CD4-positive, alpha-beta memory T cell (primary cell): ENCODE results near the gene VPS16. TPM values are rescaled to one million over a fixed set of nuclear protein-coding genes. Genes with fewer than 3 reads are reported as not detected.
"Not testable (repeated sequence)": the region's sequence is repeated elsewhere in the genome, so short reads cannot be mapped to it uniquely, and the experiment has no call there.

Source experiments
- CTCF ChIA-PET: fragments of 350-600 bp; sonication (Branson Sonifier 250); formaldehyde crosslinking; loops from one replicate; lab custom pipeline; 2021; ENCODE audit warnings: inconsistent platforms; ENCODE audit not compliant: partially characterized antibody; lab: Charles Lee
- POLR2A ChIA-PET: fragments of 350-600 bp; sonication (Branson Sonifier 250); formaldehyde crosslinking; loops from one replicate; lab custom pipeline; 2021; ENCODE audit not compliant: partially characterized antibody; lab: Charles Lee
- DNase-seq, 5 donors: peaks; one replicate each; pipeline versions ENCODE4 v3.0.0 to v3.0.0-alpha.2; 2020 to 2022; ENCODE audit warnings: mixed read lengths in 1 of 5
- H3K27ac ChIP-seq: one replicate; pipeline ENCODE4 v1.7.0; 2013; ENCODE audit warnings: low read depth, low read length
- H3K27me3 ChIP-seq: 2 replicates; pipeline ENCODE4 v1.7.0; 2013; ENCODE audit warnings: mild to moderate bottlenecking, low read length, moderate library complexity; ENCODE audit not compliant: insufficient read depth
- H3K36me3 ChIP-seq: 2 replicates; pipeline ENCODE4 v1.7.0; 2013; ENCODE audit warnings: mild to moderate bottlenecking, low read length, moderate library complexity; ENCODE audit not compliant: insufficient read depth
- H3K4me1 ChIP-seq: 2 replicates; pipeline ENCODE4 v1.7.0; 2013; ENCODE audit warnings: mild to moderate bottlenecking, low read length, moderate library complexity; ENCODE audit not compliant: insufficient read depth
- H3K4me3 ChIP-seq, 2 donors: one replicate each; pipeline ENCODE4 v1.7.0; 2013; ENCODE audit warnings: low read length in 2 of 2, mild to moderate bottlenecking in 1 of 2
- H3K9me3 ChIP-seq, 2 donors: one replicate each; pipeline ENCODE4 v1.7.0; 2013; ENCODE audit warnings: low read length in 2 of 2, control low read depth in 1 of 2; ENCODE audit not compliant: control insufficient read depth in 1 of 2
- H3K27ac Mint-ChIP-seq, 7 donors: one replicate each; pipeline ENCODE4 v1.8.0; 2020 to 2021; ENCODE audit warnings: mixed read lengths in 7 of 7, mild to moderate bottlenecking in 6 of 7, inconsistent platforms in 3 of 7, moderate library complexity in 3 of 7
- H3K27me3 Mint-ChIP-seq, 2 donors: one replicate each; pipeline ENCODE4 v1.8.0; 2020 to 2021; ENCODE audit warnings: mixed read lengths in 2 of 2
- H3K36me3 Mint-ChIP-seq, 2 donors: one replicate each; pipeline ENCODE4 v1.8.0; 2020 to 2021; ENCODE audit warnings: mixed read lengths in 2 of 2, inconsistent platforms in 1 of 2, mild to moderate bottlenecking in 1 of 2
- H3K4me1 Mint-ChIP-seq, 4 donors: one replicate each; pipeline ENCODE4 v1.8.0; 2020 to 2021; ENCODE audit warnings: mixed read lengths in 4 of 4, mild to moderate bottlenecking in 1 of 4
- H3K4me3 Mint-ChIP-seq, 8 donors: one replicate each; pipeline ENCODE4 v1.8.0; 2020 to 2021; ENCODE audit warnings: mixed read lengths in 8 of 8, mild to moderate bottlenecking in 7 of 8, moderate library complexity in 6 of 8, inconsistent platforms in 3 of 8
- H3K9me3 Mint-ChIP-seq, 8 donors: one replicate each; pipeline ENCODE4 v1.8.0; 2020 to 2021; ENCODE audit warnings: mixed read lengths in 8 of 8, mild to moderate bottlenecking in 5 of 8, inconsistent platforms in 3 of 8, moderate library complexity in 1 of 8
- intact Hi-C: fragments of 100-400 bp; cut with micrococcal nuclease; formaldehyde crosslinking; loops from one replicate; pipeline ENCODE4 v1.15.1; 2023
- polyA plus RNA-seq, 2 donors: library from polyadenylated mRNA; unstranded; fragments of 300-500 nt; fragmentation: Illumina TruSeq; gene quantifications; one replicate each; pipeline ENCODE4 v1.2.3, GENCODE V29; 2021
- total RNA-seq, 2 experiments: library from RNA; stranded (reverse); gene quantifications; one replicate each; pipeline ENCODE4 v1.2.3, GENCODE V29; 2021

Gene VPS16
- total and polyA plus RNA-seq, 4 experiments from 2014 or later, result 38.3 to 61.1 (median 50.9) TPM

GRCh38 chr20:2825761-2826160, 14.8 kb upstream of the VPS16 start:
- Histone ChIP-seq H3K4me1 (peaks cover 25% of the 10 kb centered on the region), H3K4me3 (no peak overlapping the region), H3K27ac (no peak overlapping the region), H3K36me3 (no peaks in the 10 kb centered on the region), H3K9me3 (no peaks in the 10 kb centered on the region), H3K27me3 (no peaks in the 10 kb centered on the region)
- peak overlapping the region; percentile 1 to 85 (median 39) for H3K27ac Mint-ChIP-seq
- intact Hi-C loops, result no loop called here
- peak in 4 of 5 donors; percentile 19 to 36 (median 24) for DNase-seq
- CTCF ChIA-PET, result no interaction called here
- peaks cover 12 to 29% (median 22%) of the 10 kb centered on the region in 4 donors for H3K4me1 Mint-ChIP-seq
- no peaks in the 10 kb centered on the region for H3K36me3 Mint-ChIP-seq
- POLR2A ChIA-PET, result no interaction called here
- no peaks in the 10 kb centered on the region for H3K9me3 Mint-ChIP-seq
- peaks cover 3 to 18% of the 10 kb centered on the region in 2 donors for H3K27me3 Mint-ChIP-seq
- H3K4me3 Mint-ChIP-seq, result peak overlapping the region in 7 of 8 donors; percentile 23 to 85 (median 61)

DNA sequence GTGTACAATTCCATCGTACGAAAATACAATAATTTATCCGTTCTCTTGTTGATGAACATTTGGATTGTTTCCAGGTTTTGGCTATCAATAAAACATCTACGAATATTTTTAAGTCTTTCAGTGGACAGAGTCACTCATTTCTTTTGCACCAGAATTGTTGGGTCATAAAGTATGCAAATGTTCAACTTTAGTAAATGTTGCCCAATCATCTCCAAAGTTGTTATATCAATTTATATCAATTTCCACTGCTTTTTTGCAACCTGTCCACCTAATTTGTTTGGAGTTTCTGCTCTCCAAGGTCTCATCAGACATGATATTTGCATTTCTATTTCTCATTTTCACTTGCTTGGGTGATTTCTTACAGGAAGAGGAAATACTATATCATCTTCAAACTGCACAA, 13.9 kb upstream of the VPS16 start:
- peaks cover 2 to 15% of the 10 kb centered on the region in 2 donors for H3K27me3 Mint-ChIP-seq
- no peaks in the 10 kb centered on the region for H3K36me3 ChIP-seq
- intact Hi-C loops, result no loop called here
- no peak overlapping the region for H3K27ac ChIP-seq
- no peak overlapping the region for H3K27ac Mint-ChIP-seq
- ChIA-PET POLR2A (no interaction called here), CTCF (no interaction called here)
- no peaks in the 10 kb centered on the region for H3K36me3 Mint-ChIP-seq
- peak overlapping the region in 4 of 8 donors; percentile 50 to 61 (median 60) for H3K4me3 Mint-ChIP-seq
- H3K4me1 ChIP-seq, result peaks cover 22% of the 10 kb centered on the region
- DNase-seq, result no peak
- peaks cover 10 to 26% (median 19%) of the 10 kb centered on the region in 4 donors for H3K4me1 Mint-ChIP-seq
- no peak overlapping the region for H3K4me3 ChIP-seq
- no peaks in the 10 kb centered on the region for H3K27me3 ChIP-seq
- H3K9me3 Mint-ChIP-seq, result no peaks in the 10 kb centered on the region
- no peaks in the 10 kb centered on the region for H3K9me3 ChIP-seq

DNA sequence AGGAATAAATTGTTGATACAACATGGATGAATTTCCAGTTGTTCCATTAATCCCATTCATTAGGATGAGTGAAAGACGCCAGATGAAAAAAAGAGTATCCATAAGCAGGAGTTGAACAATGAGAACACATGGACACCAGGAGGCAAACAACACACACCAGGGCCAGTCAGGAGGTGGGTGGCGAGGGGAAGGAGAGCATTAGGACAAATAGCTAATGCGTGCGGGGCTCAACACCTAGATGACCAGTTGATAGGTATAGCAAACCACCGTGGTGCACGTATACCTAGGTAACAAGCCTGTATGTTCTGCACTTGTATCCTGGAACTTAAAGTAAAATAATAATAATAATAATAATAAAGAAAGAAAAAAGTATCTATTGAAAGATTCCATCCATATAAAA, 11.2 kb upstream of the VPS16 start:
- CTCF ChIA-PET, result no interaction called here
- H3K4me3 ChIP-seq, result no peak overlapping the region
- POLR2A ChIA-PET, result no interaction called here
- no peaks in the 10 kb centered on the region for H3K36me3 ChIP-seq
- H3K9me3 Mint-ChIP-seq, result no peaks in the 10 kb centered on the region
- H3K27ac ChIP-seq, result no peak overlapping the region
- intact Hi-C loops, result no loop called here
- H3K27me3 ChIP-seq, result no peaks in the 10 kb centered on the region
- no peaks in the 10 kb centered on the region for H3K36me3 Mint-ChIP-seq
- H3K4me1 ChIP-seq, result peaks cover 15% of the 10 kb centered on the region
- H3K27me3 Mint-ChIP-seq, result peaks cover 0 to 13% of the 10 kb centered on the region in 2 donors
- no peak overlapping the region for H3K27ac Mint-ChIP-seq
- H3K9me3 ChIP-seq, result no peaks in the 10 kb centered on the region
- no peak overlapping the region for H3K4me3 Mint-ChIP-seq
- peaks cover 4 to 24% (median 13%) of the 10 kb centered on the region in 4 donors for H3K4me1 Mint-ChIP-seq
- no peak for DNase-seq

- DNase-seq, H3K9me3 ChIP-seq, H3K27ac ChIP-seq, H3K27ac Mint-ChIP-seq, H3K27me3 ChIP-seq, H3K36me3 ChIP-seq, H3K4me1 ChIP-seq, H3K9me3 Mint-ChIP-seq, H3K36me3 Mint-ChIP-seq, H3K27me3 Mint-ChIP-seq, H3K4me3 Mint-ChIP-seq, H3K4me3 ChIP-seq, POLR2A ChIA-PET, intact Hi-C loops: not testable (repeated sequence)
- CTCF ChIA-PET, result interaction anchor here (0.7 to 0.9 kb wide), 2 partner anchors 13 to 135 kb away, joined by 3 to 5 read pairs; no protein-coding TSS in a partner anchor
- H3K4me1 Mint-ChIP-seq, result peaks cover 0 to 17% (median 7%) of the 10 kb centered on the region in 4 donors
Measured at GRCh38 chr20:2831206-2831605, 9.3 kb upstream of the VPS16 start.

GRCh38 chr20:2833761-2834160, 6.8 kb upstream of the VPS16 start:
- H3K4me3 ChIP-seq, result no peak overlapping the region
- H3K9me3 ChIP-seq, result no peaks in the 10 kb centered on the region
- intact Hi-C loops, result no loop called here
- CTCF ChIA-PET, result interaction anchor here (1.1 to 1.3 kb wide), 2 partner anchors 13 to 144 kb away, joined by 3 read pairs; no protein-coding TSS in a partner anchor
- H3K9me3 Mint-ChIP-seq, result peaks cover 0 to 1% (median 0%) of the 10 kb centered on the region in 8 donors
- H3K4me1 ChIP-seq, result no peaks in the 10 kb centered on the region
- no peak overlapping the region for H3K27ac Mint-ChIP-seq
- POLR2A ChIA-PET, result interaction anchor here (1.1 kb wide), 1 partner anchor 92 kb away, joined by 3 read pairs; no protein-coding TSS in a partner anchor
- no peaks in the 10 kb centered on the region for H3K36me3 ChIP-seq
- H3K27ac ChIP-seq, result no peak overlapping the region
- H3K27me3 Mint-ChIP-seq, result peaks cover 0 to 5% of the 10 kb centered on the region in 2 donors
- H3K4me1 Mint-ChIP-seq, result peaks cover 0 to 5% (median 2%) of the 10 kb centered on the region in 4 donors
- no peak overlapping the region for H3K4me3 Mint-ChIP-seq
- no peaks in the 10 kb centered on the region for H3K27me3 ChIP-seq
- DNase-seq, result no peak
- peaks cover 14% of the 10 kb centered on the region in 2 donors for H3K36me3 Mint-ChIP-seq

- H3K9me3 ChIP-seq, result no peaks in the 10 kb centered on the region
- peaks cover 6 to 11% (median 7%) of the 10 kb centered on the region in 4 donors for H3K4me1 Mint-ChIP-seq
- H3K4me3 ChIP-seq, result no peak overlapping the region
- H3K27me3 Mint-ChIP-seq, result peaks cover 0 to 1% of the 10 kb centered on the region in 2 donors
- peaks cover 0 to 4% (median 0%) of the 10 kb centered on the region in 8 donors for H3K9me3 Mint-ChIP-seq
- ChIA-PET CTCF (interaction anchor here (1.3 kb wide), 1 partner anchor 144 kb away, joined by 3 read pairs; no protein-coding TSS in a partner anchor), POLR2A (interaction anchor here (1.1 kb wide), 1 partner anchor 93 kb away, joined by 3 read pairs; no protein-coding TSS in a partner anchor)
- H3K36me3 Mint-ChIP-seq, result peaks cover 14 to 17% of the 10 kb centered on the region in 2 donors
- no peak for DNase-seq
- no peak overlapping the region for H3K4me3 Mint-ChIP-seq
- H3K4me1 ChIP-seq, result peaks cover 5% of the 10 kb centered on the region
- H3K27me3 ChIP-seq, result no peaks in the 10 kb centered on the region
- H3K27ac ChIP-seq, result no peak overlapping the region
- peak overlapping the region in 1 of 7 donors; percentile 6 for H3K27ac Mint-ChIP-seq
- intact Hi-C loops, result no loop called here
- no peaks in the 10 kb centered on the region for H3K36me3 ChIP-seq
Measured at GRCh38 chr20:2834401-2835110, 6.0 kb upstream of the VPS16 start.

GRCh38 chr20:2835331-2835796, 5.2 kb upstream of the VPS16 start:
- CTCF ChIA-PET, result no interaction called here
- intact Hi-C loops, result no loop called here
- H3K27ac Mint-ChIP-seq, result peak overlapping the region in 1 of 7 donors; percentile 6

More at GRCh38 chr20:2835331-2835796, 5.2 kb upstream of the VPS16 start:
- Histone ChIP-seq H3K9me3 (no peaks in the 10 kb centered on the region), H3K4me1 (peaks cover 10% of the 10 kb centered on the region), H3K27me3 (no peaks in the 10 kb centered on the region), H3K27ac (no peak overlapping the region), H3K36me3 (no peaks in the 10 kb centered on the region), H3K4me3 (no peak overlapping the region)
- no peak for DNase-seq
- Mint-ChIP-seq H3K9me3 (peaks cover 0 to 4% (median 0%) of the 10 kb centered on the region in 8 donors), H3K4me3 (no peak overlapping the region), H3K36me3 (peaks cover 14 to 17% of the 10 kb centered on the region in 2 donors), H3K4me1 (peaks cover 8 to 12% (median 10%) of the 10 kb centered on the region in 4 donors), H3K27me3 (no peaks in the 10 kb centered on the region)
- POLR2A ChIA-PET, result interaction anchor here (1.4 kb wide), 1 partner anchor 14 kb away, joined by 5 read pairs; no protein-coding TSS in a partner anchor
